Memory B cell (primary cell): Measurements from ENCODE around the gene OBSCN.
"Not testable (repeated sequence)": the region's sequence is repeated elsewhere in the genome, so short reads cannot be mapped to it uniquely, and the experiment has no call there.

Experiments
- ATAC-seq: fragments of 150-1000 bp; cut with Tn5 transposase; 2 replicates; pipeline ENCODE4 v1.10.0; 2021; ENCODE audit warnings: low read depth, mild to moderate bottlenecking, moderate library complexity
- DNase-seq, 2 donors: peaks; one replicate each; pipeline ENCODE4 v3.0.0; 2022; ENCODE audit warnings: low spot score in 2 of 2
- H3K27ac Mint-ChIP-seq: one replicate; pipeline ENCODE4 v1.8.0; 2022; ENCODE audit warnings: mild to moderate bottlenecking, moderate library complexity, mixed read lengths
- H3K27me3 Mint-ChIP-seq: one replicate; pipeline ENCODE4 v1.8.0; 2022; ENCODE audit warnings: mixed read lengths
- H3K36me3 Mint-ChIP-seq: one replicate; pipeline ENCODE4 v1.8.0; 2022; ENCODE audit warnings: mild to moderate bottlenecking, mixed read lengths
- H3K4me1 Mint-ChIP-seq: one replicate; pipeline ENCODE4 v1.8.0; 2022; ENCODE audit warnings: mixed read lengths
- H3K4me3 Mint-ChIP-seq: one replicate; pipeline ENCODE4 v1.8.0; 2022; ENCODE audit warnings: mild to moderate bottlenecking, moderate library complexity, mixed read lengths
- H3K9me3 Mint-ChIP-seq: one replicate; pipeline ENCODE4 v1.8.0; 2022; ENCODE audit warnings: mixed read lengths

OBSCN gene

DNA sequence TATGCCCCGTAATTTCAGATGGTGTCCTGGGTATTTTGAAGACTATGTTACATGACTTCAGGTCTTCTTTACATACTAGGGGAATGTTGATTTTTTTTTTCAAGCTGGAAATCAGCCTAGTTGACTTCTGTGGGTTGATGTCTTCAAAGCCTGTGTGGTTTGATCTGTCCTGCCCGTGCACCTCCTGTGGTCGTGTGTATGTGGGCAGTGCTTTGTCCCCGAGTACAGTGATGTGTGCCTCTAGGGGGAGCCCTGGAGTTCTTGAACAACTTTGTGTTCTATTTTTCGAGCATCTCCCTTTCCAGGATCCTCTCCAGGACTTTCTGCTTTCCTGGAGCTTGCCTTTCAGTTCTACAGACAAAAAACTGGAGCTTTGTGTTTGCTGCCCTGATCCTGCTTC is 28.9 kb downstream of the OBSCN start:
- Mint-ChIP-seq H3K9me3 (peaks cover 20% of the 10 kb centered on the region), H3K27me3 (no peaks in the 10 kb centered on the region), H3K4me1 (no peaks in the 10 kb centered on the region), H3K4me3 (no peak overlapping the region), H3K27ac (no peak overlapping the region), H3K36me3 (peaks cover 57% of the 10 kb centered on the region)
- no peak for ATAC-seq
- DNase-seq = no peak

DNA sequence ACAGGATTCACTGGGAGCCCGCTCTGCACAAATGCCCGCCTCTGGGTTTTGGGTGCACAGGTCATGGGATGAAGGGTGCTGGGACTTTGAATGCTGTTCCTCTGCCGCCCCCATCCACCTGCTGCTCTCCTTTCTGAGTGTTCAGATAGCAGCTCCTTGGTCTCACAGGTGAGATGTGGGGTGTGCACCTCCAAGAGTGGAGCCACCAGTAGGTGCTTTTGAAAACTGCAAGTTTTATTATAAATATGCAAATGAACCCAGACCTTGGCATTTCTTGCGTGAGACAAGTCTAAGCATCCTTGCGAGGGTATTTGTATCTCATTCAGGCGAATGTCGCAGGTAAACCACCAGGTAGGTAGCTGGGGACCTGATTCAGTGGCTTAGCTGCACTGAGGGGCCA is 30.2 kb downstream of the OBSCN start:
- no peak for ATAC-seq
- H3K27ac Mint-ChIP-seq = no peak overlapping the region
- DNase-seq = no peak
- H3K27me3 Mint-ChIP-seq = no peaks in the 10 kb centered on the region
- H3K9me3 Mint-ChIP-seq = peaks cover 22% of the 10 kb centered on the region
- no peak overlapping the region for H3K4me3 Mint-ChIP-seq
- no peaks in the 10 kb centered on the region for H3K4me1 Mint-ChIP-seq
- peaks cover 57% of the 10 kb centered on the region for H3K36me3 Mint-ChIP-seq

GRCh38 chr1:228238461-228238860 is 30.6 kb downstream of the OBSCN start:
- Mint-ChIP-seq H3K9me3 (peaks cover 22% of the 10 kb centered on the region), H3K36me3 (peaks cover 58% of the 10 kb centered on the region), H3K27me3 (no peaks in the 10 kb centered on the region), H3K4me1 (no peaks in the 10 kb centered on the region), H3K27ac (no peak overlapping the region), H3K4me3 (no peak overlapping the region)
- no peak for ATAC-seq
- no peak for DNase-seq

GRCh38 chr1:228240411-228241240 is 32.8 kb downstream of the OBSCN start:
- peaks cover 24% of the 10 kb centered on the region for H3K9me3 Mint-ChIP-seq

DNA sequence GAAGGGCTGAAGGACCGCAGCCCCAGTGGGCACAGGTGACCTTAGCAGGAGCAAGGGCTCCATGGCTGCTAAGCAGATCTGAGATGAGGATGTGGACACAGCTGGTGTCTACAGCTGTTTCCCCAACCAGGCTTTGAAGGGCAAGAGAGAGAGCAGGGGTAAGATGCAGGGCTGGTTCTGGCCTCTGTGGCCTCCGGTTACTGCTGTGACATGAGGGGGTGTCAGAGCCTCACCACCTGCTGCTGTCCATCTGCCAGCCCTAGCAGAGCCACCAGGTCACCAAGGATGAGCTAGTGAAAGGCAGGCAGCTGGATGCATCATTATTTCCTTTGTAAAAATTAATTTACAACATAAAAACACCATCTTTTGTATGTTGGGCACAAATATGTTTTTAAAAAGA is 33.4 kb downstream of the OBSCN start:
- no peaks in the 10 kb centered on the region for H3K27me3 Mint-ChIP-seq
- H3K4me3 Mint-ChIP-seq = no peak overlapping the region
- ATAC-seq = no peak
- no peaks in the 10 kb centered on the region for H3K4me1 Mint-ChIP-seq
- DNase-seq = no peak
- H3K27ac Mint-ChIP-seq = no peak overlapping the region
- peaks cover 63% of the 10 kb centered on the region for H3K36me3 Mint-ChIP-seq
- H3K9me3 Mint-ChIP-seq = peaks cover 25% of the 10 kb centered on the region

More at GRCh38 chr1:228240411-228241240, 32.8 kb downstream of the OBSCN start:
- Mint-ChIP-seq H3K27ac (no peak overlapping the region), H3K36me3 (peaks cover 61% of the 10 kb centered on the region), H3K4me3 (no peak overlapping the region), H3K27me3 (no peaks in the 10 kb centered on the region), H3K4me1 (no peaks in the 10 kb centered on the region)
- no peak for ATAC-seq
- DNase-seq = no peak

DNA sequence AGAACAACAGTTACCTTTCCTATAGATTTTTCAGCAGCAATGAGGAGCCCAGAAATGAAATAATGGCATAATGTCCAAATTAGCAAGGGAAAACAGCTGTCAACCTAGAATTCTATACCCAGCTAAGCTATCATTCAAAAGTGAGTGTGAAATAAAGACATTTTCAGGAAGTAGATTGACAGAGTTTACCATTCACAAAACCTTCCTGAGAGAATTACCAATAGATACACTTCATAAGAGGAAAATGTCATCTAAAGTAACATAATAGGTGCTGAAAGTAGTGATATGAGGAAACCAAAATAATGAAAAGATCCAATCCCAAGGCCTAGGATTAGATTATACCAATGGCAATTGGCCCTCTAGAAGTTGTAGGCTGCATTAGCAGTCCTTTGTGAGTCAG is 34.6 kb downstream of the OBSCN start:
- ATAC-seq (no peak), DNase-seq (no peak)
- H3K9me3 Mint-ChIP-seq = peaks cover 25% of the 10 kb centered on the region
- no peak overlapping the region for H3K27ac Mint-ChIP-seq
- peaks cover 65% of the 10 kb centered on the region for H3K36me3 Mint-ChIP-seq
- no peaks in the 10 kb centered on the region for H3K27me3 Mint-ChIP-seq
- H3K4me3 Mint-ChIP-seq = no peak overlapping the region
- H3K4me1 Mint-ChIP-seq = no peaks in the 10 kb centered on the region

DNA sequence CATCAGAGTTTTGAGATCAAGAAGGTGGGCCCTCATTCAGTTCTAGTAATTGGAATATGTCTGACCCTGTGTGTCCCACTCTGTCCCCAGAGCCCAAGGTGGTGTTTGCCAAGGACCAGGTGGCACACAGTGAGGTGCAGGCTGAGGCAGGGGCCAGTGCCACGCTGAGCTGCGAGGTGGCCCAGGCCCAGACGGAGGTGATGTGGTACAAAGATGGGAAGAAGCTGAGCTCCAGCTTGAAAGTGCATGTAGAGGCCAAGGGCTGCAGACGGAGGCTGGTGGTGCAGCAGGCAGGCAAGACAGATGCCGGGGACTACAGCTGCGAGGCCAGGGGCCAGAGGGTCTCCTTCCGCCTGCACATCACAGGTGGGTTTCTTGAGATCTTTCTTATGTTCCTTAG is 35.2 kb downstream of the OBSCN start:
- H3K36me3 Mint-ChIP-seq = peaks cover 68% of the 10 kb centered on the region
- H3K27ac Mint-ChIP-seq = no peak overlapping the region
- H3K27me3 Mint-ChIP-seq = no peaks in the 10 kb centered on the region
- H3K9me3 Mint-ChIP-seq = peaks cover 25% of the 10 kb centered on the region
- no peak for DNase-seq
- ATAC-seq = no peak
- no peaks in the 10 kb centered on the region for H3K4me1 Mint-ChIP-seq
- H3K4me3 Mint-ChIP-seq = no peak overlapping the region

DNA sequence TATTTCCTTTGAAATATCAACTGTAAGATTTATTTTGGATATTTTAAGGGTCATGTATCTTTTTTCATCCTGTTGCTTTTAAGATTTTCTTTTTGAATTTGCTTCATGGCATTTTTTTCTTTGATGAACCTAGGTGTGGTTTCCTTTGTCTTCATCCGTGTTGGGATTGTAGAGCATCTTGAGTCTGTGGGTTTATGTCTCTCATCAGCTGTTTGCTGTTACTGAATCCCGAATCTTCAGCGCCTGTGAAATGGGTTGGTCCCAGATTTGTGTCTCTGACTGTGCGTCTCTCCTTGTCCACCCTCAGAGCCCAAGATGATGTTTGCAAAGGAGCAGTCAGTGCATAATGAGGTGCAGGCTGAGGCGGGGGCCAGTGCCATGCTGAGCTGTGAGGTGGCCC is 36.1 kb downstream of the OBSCN start:
- H3K27me3 Mint-ChIP-seq, H3K4me1 Mint-ChIP-seq, H3K4me3 Mint-ChIP-seq, DNase-seq, H3K27ac Mint-ChIP-seq, ATAC-seq: not testable (repeated sequence)
- Mint-ChIP-seq H3K9me3 (peaks cover 24% of the 10 kb centered on the region), H3K36me3 (peaks cover 66% of the 10 kb centered on the region)

- no peaks in the 10 kb centered on the region for H3K27me3 Mint-ChIP-seq
- no peak overlapping the region for H3K4me3 Mint-ChIP-seq
- no peak overlapping the region for H3K27ac Mint-ChIP-seq
- peaks cover 62% of the 10 kb centered on the region for H3K36me3 Mint-ChIP-seq
- DNase-seq (no peak), ATAC-seq (no peak)
- H3K4me1 Mint-ChIP-seq = no peaks in the 10 kb centered on the region
- peaks cover 24% of the 10 kb centered on the region for H3K9me3 Mint-ChIP-seq
Measured at GRCh38 chr1:228245111-228245510, 37.3 kb downstream of the OBSCN start.

DNA sequence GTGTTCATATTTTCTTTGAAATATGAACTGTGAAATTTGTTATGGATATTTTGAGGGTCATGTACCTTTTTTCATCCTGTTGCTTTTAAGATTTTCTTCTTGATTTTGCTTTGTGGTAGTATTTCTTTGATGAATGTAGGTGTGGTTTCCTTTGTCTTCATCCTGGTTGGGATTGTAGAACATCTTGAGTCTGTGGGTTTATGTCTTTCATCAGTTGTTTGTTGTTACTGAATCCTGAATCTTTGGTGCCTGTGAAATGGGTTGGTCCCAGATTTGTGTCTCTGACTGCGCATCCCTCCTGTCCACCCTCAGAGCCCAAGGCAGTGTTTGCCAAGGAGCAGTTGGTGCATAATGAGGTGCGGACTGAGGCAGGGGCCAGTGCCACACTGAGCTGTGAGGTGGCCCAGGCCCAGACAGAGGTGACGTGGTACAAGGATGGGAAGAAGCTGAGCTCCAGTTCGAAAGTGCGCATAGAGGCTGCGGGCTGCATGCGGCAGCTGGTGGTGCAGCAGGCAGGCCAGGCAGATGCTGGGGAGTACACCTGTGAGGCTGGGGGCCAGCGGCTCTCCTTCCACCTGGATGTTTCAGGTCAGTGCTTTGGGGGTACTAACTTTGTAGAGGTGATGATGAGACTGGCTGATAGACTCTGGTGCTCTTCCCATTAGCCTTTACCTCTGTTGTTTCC is 38.5 kb downstream of the OBSCN start:
- Mint-ChIP-seq H3K4me1 (no peaks in the 10 kb centered on the region), H3K9me3 (peaks cover 18% of the 10 kb centered on the region), H3K4me3 (no peak overlapping the region), H3K27ac (no peak overlapping the region), H3K36me3 (peaks cover 53% of the 10 kb centered on the region), H3K27me3 (no peaks in the 10 kb centered on the region)
- no peak for DNase-seq
- no peak for ATAC-seq

DNA sequence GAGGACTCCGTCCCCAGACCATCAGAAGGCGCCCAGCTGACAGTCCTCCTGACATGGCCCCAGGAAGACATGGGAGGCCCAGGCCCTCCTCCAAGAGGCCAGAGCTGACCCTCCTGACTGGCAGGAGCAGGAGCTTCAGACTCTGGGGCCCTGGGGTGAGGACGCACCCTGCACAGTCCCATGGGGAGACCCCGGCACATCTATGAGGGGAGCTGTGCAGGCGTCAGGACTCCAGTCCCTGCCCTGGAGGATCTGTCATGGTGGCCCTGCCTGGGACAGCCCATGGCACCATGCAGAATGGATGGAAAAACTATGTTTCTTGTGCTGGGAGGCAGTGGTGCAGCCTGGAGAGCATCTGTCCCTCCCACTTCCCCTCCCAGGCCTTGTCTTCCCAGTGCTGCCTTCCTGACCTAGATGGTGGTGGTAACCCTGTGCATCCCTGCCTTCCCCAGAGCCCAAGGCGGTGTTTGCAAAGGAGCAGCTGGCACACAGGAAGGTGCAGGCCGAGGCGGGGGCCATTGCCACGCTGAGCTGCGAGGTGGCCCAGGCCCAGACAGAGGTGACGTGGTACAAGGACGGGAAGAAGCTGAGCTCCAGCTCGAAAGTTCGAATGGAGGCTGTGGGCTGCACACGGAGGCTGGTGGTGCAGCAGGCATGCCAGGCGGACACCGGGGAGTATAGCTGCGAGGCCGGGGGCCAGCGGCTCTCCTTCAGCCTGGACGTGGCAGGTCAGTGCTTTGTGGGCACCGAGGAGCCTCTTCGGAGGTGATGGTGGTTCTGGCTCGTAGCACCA is 41.9 kb downstream of the OBSCN start:
- Mint-ChIP-seq H3K4me3 (no peak overlapping the region), H3K36me3 (peaks cover 41% of the 10 kb centered on the region), H3K27me3 (no peaks in the 10 kb centered on the region), H3K4me1 (no peaks in the 10 kb centered on the region), H3K9me3 (peaks cover 11% of the 10 kb centered on the region), H3K27ac (no peak overlapping the region)
- no peak for ATAC-seq
- DNase-seq = no peak

DNA sequence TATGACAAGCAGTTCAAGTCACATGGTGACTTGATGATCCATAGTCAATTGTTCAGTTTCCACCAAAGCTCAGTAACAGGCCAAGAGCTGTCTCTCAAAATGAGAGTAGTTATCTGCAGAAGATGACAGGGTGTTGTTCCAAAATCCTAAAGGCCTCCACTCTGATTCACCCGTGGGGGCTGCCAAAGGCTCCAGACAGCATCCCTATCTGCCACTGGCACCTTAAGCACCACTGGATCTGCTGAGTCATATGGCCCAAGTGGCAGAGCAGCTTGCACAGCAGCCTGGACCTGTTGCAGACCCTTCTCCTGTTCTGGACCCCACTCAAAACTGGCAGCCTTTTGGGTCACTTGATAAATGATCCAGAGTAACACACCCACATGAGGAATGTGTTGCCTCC is 44.6 kb downstream of the OBSCN start:
- not testable (repeated sequence) for H3K4me1 Mint-ChIP-seq, DNase-seq, H3K27me3 Mint-ChIP-seq, H3K4me3 Mint-ChIP-seq, ATAC-seq, H3K27ac Mint-ChIP-seq, H3K9me3 Mint-ChIP-seq
- peaks cover 27% of the 10 kb centered on the region for H3K36me3 Mint-ChIP-seq

DNA sequence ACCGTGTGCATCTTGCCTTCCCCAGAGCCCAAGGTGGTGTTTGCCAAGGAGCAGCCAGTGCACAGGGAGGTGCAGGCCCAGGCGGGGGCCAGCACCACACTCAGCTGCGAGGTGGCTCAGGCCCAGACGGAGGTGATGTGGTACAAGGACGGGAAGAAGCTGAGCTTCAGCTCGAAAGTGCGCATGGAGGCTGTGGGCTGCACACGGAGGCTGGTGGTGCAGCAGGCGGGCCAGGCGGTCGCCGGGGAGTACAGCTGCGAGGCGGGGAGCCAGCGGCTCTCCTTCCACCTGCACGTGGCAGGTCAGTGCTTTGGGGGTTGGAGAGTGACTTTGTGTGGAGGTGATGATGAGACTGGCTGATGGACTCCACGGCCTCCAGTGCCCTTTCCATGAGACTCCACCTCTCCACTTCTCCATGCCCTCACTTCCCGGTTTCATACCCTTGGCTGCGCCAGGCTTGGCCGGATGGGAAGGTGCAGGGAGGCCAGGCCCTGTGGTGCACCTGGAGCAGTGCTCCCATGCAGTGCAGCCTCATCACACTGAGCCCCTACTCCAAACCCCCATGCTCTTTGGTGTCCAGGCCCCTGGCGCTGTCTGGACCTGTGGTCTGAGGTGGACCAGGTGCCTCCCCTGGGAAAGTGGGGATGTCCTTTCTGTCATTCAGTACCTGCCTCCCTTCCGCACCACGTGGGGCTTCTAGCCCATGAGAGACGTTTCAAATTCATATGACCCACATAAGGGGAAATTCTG is 49.0 kb downstream of the OBSCN start:
- Mint-ChIP-seq H3K4me3 (no peak overlapping the region), H3K4me1 (no peaks in the 10 kb centered on the region), H3K9me3 (no peaks in the 10 kb centered on the region), H3K36me3 (peaks cover 18% of the 10 kb centered on the region), H3K27me3 (no peaks in the 10 kb centered on the region), H3K27ac (no peak overlapping the region)
- ATAC-seq = no peak
- no peak for DNase-seq
